ENCODE data around the gene CREM.

GRCh38 chr10:35208949-35209613, 82.4 kb downstream of the CREM start:
- TF ChIP-seq CTCF (conservative IDR thresholded peaks at IDR 0.05; ENCODE audit: low read depth, low read length): no peak
- TF ChIP-seq BHLHE40 (IDR thresholded peaks at IDR 0.05; ENCODE audit: low read depth, low read length): no peak
- TF ChIP-seq POLR2A (IDR thresholded peaks at IDR 0.05; ENCODE audit: low read depth, low read length): no peak
- no peak for TF ChIP-seq RAD21 (IDR thresholded peaks at IDR 0.05; ENCODE audit: low read length)
- TF ChIP-seq SMC3 (IDR thresholded peaks at IDR 0.05; ENCODE audit: low read depth, low read length): no peak
- no peak for TF ChIP-seq USF2 (IDR thresholded peaks at IDR 0.05; ENCODE audit: low read depth, low read length)
- no peak for TF ChIP-seq MAZ (IDR thresholded peaks at IDR 0.05; ENCODE audit: borderline replicate concordance, low read depth, low read length)
- no peak for TF ChIP-seq RCOR1 (IDR thresholded peaks at IDR 0.05; ENCODE audit: insufficient replicate concordance, low read length)
- no peak for TF ChIP-seq RFX5 (IDR thresholded peaks at IDR 0.05; ENCODE audit: low read depth, low read length)
- no peak for TF ChIP-seq NFE2L2 (IDR thresholded peaks at IDR 0.05; ENCODE audit: low read depth, low read length)
- TF ChIP-seq MAFK (IDR thresholded peaks at IDR 0.05; ENCODE audit: low read depth, low read length): no peak
- no peak for TF ChIP-seq MXI1 (IDR thresholded peaks at IDR 0.05; ENCODE audit: borderline replicate concordance, low read depth, low read length)
- no peak for TF ChIP-seq FOS (IDR thresholded peaks at IDR 0.05; ENCODE audit: low read depth, low read length)
- no peak for TF ChIP-seq CHD1 (IDR thresholded peaks at IDR 0.05; ENCODE audit: low read depth, low read length)

All from IMR-90 (cell line).